KMS-11 (cell line): Measurements from ENCODE around the gene ZNF618.

Source experiments
- H2AFZ ChIP-seq: fragments of 200-600 bp; sonication (generic); 2 replicates; pipeline ENCODE4 v1.6.1; 2016; ENCODE audit warnings: antibody characterized with exemption, mixed run types, low read depth
- H3K27ac ChIP-seq: fragments of 200-600 bp; sonication (generic); 2 replicates; pipeline ENCODE4 v1.6.1; 2016; ENCODE audit warnings: mild to moderate bottlenecking, mixed run types
- H3K27me3 ChIP-seq: fragments of 200-600 bp; sonication (generic); 2 replicates; pipeline ENCODE4 v1.6.1; 2017; ENCODE audit warnings: mild to moderate bottlenecking, low read depth, mixed run types, moderate library complexity; ENCODE audit not compliant: insufficient read depth
- H3K36me3 ChIP-seq: fragments of 200-600 bp; sonication (generic); 2 replicates; pipeline ENCODE4 v1.6.1; 2017; ENCODE audit warnings: mild to moderate bottlenecking, mixed run types; ENCODE audit not compliant: insufficient read depth
- H3K4me1 ChIP-seq: fragments of 200-600 bp; sonication (generic); 2 replicates; pipeline ENCODE4 v1.6.1; 2016; ENCODE audit warnings: mild to moderate bottlenecking, low read depth, mixed run types; ENCODE audit not compliant: poor library complexity, severe bottlenecking
- H3K4me2 ChIP-seq: fragments of 200-600 bp; sonication (generic); 2 replicates; pipeline ENCODE4 v1.7.0; 2016; ENCODE audit warnings: mild to moderate bottlenecking, mixed run types
- H3K4me3 ChIP-seq: fragments of 200-600 bp; sonication (generic); IDR thresholded peaks from 2 replicates; pipeline ENCODE4 v1.6.1; 2017; ENCODE audit warnings: low read depth, low read length, mixed read lengths; ENCODE audit not compliant: insufficient read depth
- H3K79me2 ChIP-seq: fragments of 200-600 bp; sonication (generic); 2 replicates; pipeline ENCODE4 v1.6.1; 2016; ENCODE audit warnings: low read depth, mixed run types; ENCODE audit not compliant: insufficient read depth
- H3K9ac ChIP-seq: fragments of 200-600 bp; sonication (generic); 2 replicates; pipeline ENCODE4 v1.6.1; 2016; ENCODE audit warnings: mild to moderate bottlenecking, mixed run types
- H4K20me1 ChIP-seq: fragments of 200-600 bp; sonication (generic); 2 replicates; pipeline ENCODE4 v1.6.1; 2016; ENCODE audit warnings: mild to moderate bottlenecking, mixed run types; ENCODE audit not compliant: insufficient read depth
- TF ChIP-seq, protein P1 (sequence below): fragments of 200-600 bp; sonication (generic); conservative IDR thresholded peaks from 2 replicates; pipeline ENCODE4 v1.6.1; 2017; ENCODE audit warnings: low read depth, mild to moderate bottlenecking, antibody characterized with exemption, low read length, moderate library complexity, mixed read lengths

ZNF618 gene

GRCh38 chr9:113899205-113899604, 23.1 kb downstream of the ZNF618 start:
- Histone ChIP-seq H2AFZ (no peak overlapping the region), H3K79me2 (no peaks in the 10 kb centered on the region), H3K4me3 (no peak overlapping the region), H3K4me2 (no peak overlapping the region), H3K36me3 (no peaks in the 10 kb centered on the region), H3K9ac (no peak overlapping the region), H3K4me1 (no peaks in the 10 kb centered on the region), H3K27me3 (no peaks in the 10 kb centered on the region), H4K20me1 (no peaks in the 10 kb centered on the region), H3K27ac (no peak overlapping the region)
- TF ChIP-seq, protein P1, sequence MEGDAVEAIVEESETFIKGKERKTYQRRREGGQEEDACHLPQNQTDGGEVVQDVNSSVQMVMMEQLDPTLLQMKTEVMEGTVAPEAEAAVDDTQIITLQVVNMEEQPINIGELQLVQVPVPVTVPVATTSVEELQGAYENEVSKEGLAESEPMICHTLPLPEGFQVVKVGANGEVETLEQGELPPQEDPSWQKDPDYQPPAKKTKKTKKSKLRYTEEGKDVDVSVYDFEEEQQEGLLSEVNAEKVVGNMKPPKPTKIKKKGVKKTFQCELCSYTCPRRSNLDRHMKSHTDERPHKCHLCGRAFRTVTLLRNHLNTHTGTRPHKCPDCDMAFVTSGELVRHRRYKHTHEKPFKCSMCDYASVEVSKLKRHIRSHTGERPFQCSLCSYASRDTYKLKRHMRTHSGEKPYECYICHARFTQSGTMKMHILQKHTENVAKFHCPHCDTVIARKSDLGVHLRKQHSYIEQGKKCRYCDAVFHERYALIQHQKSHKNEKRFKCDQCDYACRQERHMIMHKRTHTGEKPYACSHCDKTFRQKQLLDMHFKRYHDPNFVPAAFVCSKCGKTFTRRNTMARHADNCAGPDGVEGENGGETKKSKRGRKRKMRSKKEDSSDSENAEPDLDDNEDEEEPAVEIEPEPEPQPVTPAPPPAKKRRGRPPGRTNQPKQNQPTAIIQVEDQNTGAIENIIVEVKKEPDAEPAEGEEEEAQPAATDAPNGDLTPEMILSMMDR: no peak

DNA sequence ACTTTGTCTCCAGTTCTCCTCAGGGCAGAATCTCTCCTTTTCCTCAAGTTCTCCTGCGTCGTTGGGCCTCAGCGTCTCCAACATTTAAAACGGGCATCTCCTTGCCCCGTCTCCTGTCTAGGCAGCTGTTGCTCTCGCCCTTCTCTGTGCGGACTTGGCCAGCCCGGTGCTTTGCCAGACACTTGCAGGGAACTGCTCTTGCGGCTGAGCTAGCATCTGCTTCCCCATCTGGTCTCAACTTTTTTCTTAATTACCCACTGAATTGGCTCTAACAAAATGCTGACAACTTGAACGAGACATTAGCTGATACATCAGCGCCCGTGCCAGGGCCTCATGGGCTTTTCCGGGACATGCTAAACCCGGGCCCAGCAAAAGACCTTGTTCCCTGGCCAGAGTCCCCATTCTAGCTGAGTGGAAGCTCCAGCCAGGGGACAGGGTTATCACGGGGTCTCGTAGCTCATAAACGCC, 25.1 kb downstream of the ZNF618 start:
- H3K79me2 ChIP-seq: no peaks in the 10 kb centered on the region
- no peak overlapping the region for H3K4me3 ChIP-seq
- H3K27ac ChIP-seq: no peak overlapping the region
- H3K27me3 ChIP-seq: no peaks in the 10 kb centered on the region
- H2AFZ ChIP-seq: no peak overlapping the region
- H3K4me1 ChIP-seq: peaks cover 6% of the 10 kb centered on the region
- no peaks in the 10 kb centered on the region for H3K36me3 ChIP-seq
- H3K4me2 ChIP-seq: no peak overlapping the region
- no peaks in the 10 kb centered on the region for H4K20me1 ChIP-seq
- no peak overlapping the region for H3K9ac ChIP-seq
- TF ChIP-seq, protein P1: no peak

GRCh38 chr9:113903514-113904077, 27.5 kb downstream of the ZNF618 start:
- no peaks in the 10 kb centered on the region for H3K36me3 ChIP-seq
- H2AFZ ChIP-seq: no peak overlapping the region
- H3K4me3 ChIP-seq: no peak overlapping the region
- no peak overlapping the region for H3K9ac ChIP-seq
- H3K4me2 ChIP-seq: no peak overlapping the region
- peaks cover 19% of the 10 kb centered on the region for H3K4me1 ChIP-seq
- TF ChIP-seq, protein P1: no peak
- H4K20me1 ChIP-seq: no peaks in the 10 kb centered on the region
- H3K27ac ChIP-seq: no peak overlapping the region
- no peaks in the 10 kb centered on the region for H3K79me2 ChIP-seq
- H3K27me3 ChIP-seq: no peaks in the 10 kb centered on the region

GRCh38 chr9:113906411-113907110, 30.5 kb downstream of the ZNF618 start:
- no peak overlapping the region for H3K9ac ChIP-seq
- H3K4me2 ChIP-seq: peak overlapping the region; percentile 22; the same call in 1 of the 2 replicates
- no peak overlapping the region for H3K27ac ChIP-seq
- H3K36me3 ChIP-seq: no peaks in the 10 kb centered on the region
- no peak overlapping the region for H3K4me3 ChIP-seq
- H2AFZ ChIP-seq: no peak overlapping the region
- TF ChIP-seq, protein P1: no peak
- no peaks in the 10 kb centered on the region for H3K27me3 ChIP-seq
- H3K4me1 ChIP-seq: peaks cover 19% of the 10 kb centered on the region
- H3K79me2 ChIP-seq: no peaks in the 10 kb centered on the region
- H4K20me1 ChIP-seq: no peaks in the 10 kb centered on the region
